H9 (cell line): Measurements from ENCODE around the gene HPGDS. TPM values are rescaled to one million over a fixed set of nuclear protein-coding genes. Genes with fewer than 3 reads are reported as not detected.

Source experiments
- DNase-seq: peaks from one replicate; pipeline ENCODE4 v3.0.0-alpha.2; 2017
- H2AFZ ChIP-seq: one replicate; pipeline ENCODE4 v1.6.1; 2013; ENCODE audit warnings: mild to moderate bottlenecking, low read length, control low read depth, moderate library complexity
- H2AK5ac ChIP-seq: 2 replicates; pipeline ENCODE4 v1.6.1; 2013; ENCODE audit warnings: low read length, control low read depth, mixed read lengths; ENCODE audit not compliant: insufficient read length
- H2BK120ac ChIP-seq: one replicate; pipeline ENCODE4 v1.6.1; 2013; ENCODE audit warnings: low read depth, mild to moderate bottlenecking, low read length, control low read depth, inconsistent platforms; ENCODE audit not compliant: poor library complexity, severe bottlenecking
- H2BK12ac ChIP-seq: 2 replicates; pipeline ENCODE4 v1.6.1; 2013; ENCODE audit warnings: low read length, control low read depth, mixed read lengths, low read depth; ENCODE audit not compliant: insufficient read length
- H2BK15ac ChIP-seq: 2 replicates; pipeline ENCODE4 v1.6.1; 2013; ENCODE audit warnings: low read depth, low read length, control low read depth
- H2BK20ac ChIP-seq: one replicate; pipeline ENCODE4 v1.6.1; 2013; ENCODE audit warnings: low read depth, mild to moderate bottlenecking, low read length, control low read depth, inconsistent platforms; ENCODE audit not compliant: poor library complexity, severe bottlenecking
- H2BK5ac ChIP-seq: 2 replicates; pipeline ENCODE4 v1.6.1; 2013; ENCODE audit warnings: low read length, control low read depth, mixed read lengths; ENCODE audit not compliant: insufficient read length
- H3K14ac ChIP-seq: 2 replicates; pipeline ENCODE4 v1.6.1; 2013; ENCODE audit warnings: low read length, control low read depth; ENCODE audit not compliant: insufficient read depth
- H3K18ac ChIP-seq: 2 replicates; pipeline ENCODE4 v1.6.1; 2013; ENCODE audit warnings: low read depth, mild to moderate bottlenecking, mixed read lengths, low read length, control low read depth; ENCODE audit not compliant: insufficient read length
- H3K23ac ChIP-seq: 2 replicates; pipeline ENCODE4 v1.6.1; 2013; ENCODE audit warnings: low read length, control low read depth, mixed read lengths, low read depth; ENCODE audit not compliant: insufficient read length
- H3K23me2 ChIP-seq: 2 replicates; pipeline ENCODE4 v1.6.1; 2013; ENCODE audit warnings: low read depth, mild to moderate bottlenecking, mixed read lengths, low read length, control low read depth; ENCODE audit not compliant: insufficient read length, poor library complexity, severe bottlenecking
- H3K27ac ChIP-seq: 2 replicates; pipeline ENCODE4 v1.5.1; 2013; ENCODE audit warnings: low read length, control low read depth, mixed read lengths, low read depth; ENCODE audit not compliant: insufficient read length
- H3K27me3 ChIP-seq: 2 replicates; pipeline ENCODE4 v1.6.1; 2013; ENCODE audit warnings: low read length, control low read depth, inconsistent platforms; ENCODE audit not compliant: insufficient read depth
- H3K4ac ChIP-seq: 2 replicates; pipeline ENCODE4 v1.6.1; 2013; ENCODE audit warnings: low read depth, mild to moderate bottlenecking, control low read depth, inconsistent platforms, low read length, moderate library complexity
- H3K4me1 ChIP-seq: 2 replicates; pipeline ENCODE4 v1.6.1; 2013; ENCODE audit warnings: low read length, control low read depth, inconsistent platforms; ENCODE audit not compliant: insufficient read depth
- H3K4me2 ChIP-seq: 2 replicates; pipeline ENCODE4 v1.6.1; 2013; ENCODE audit warnings: low read length, control low read depth, mixed read lengths; ENCODE audit not compliant: insufficient read length, insufficient read depth
- H3K56ac ChIP-seq: 2 replicates; pipeline ENCODE4 v1.6.1; 2013; ENCODE audit warnings: low read depth, mild to moderate bottlenecking, mixed read lengths, low read length, control low read depth; ENCODE audit not compliant: insufficient read length
- H3K79me1 ChIP-seq: 2 replicates; pipeline ENCODE4 v1.6.1; 2013; ENCODE audit warnings: low read depth, mild to moderate bottlenecking, moderate library complexity, low read length, control low read depth, inconsistent platforms; ENCODE audit not compliant: insufficient read depth, poor library complexity, severe bottlenecking
- H3K79me2 ChIP-seq: 2 replicates; pipeline ENCODE4 v1.6.1; 2013; ENCODE audit warnings: low read length, control low read depth, inconsistent platforms; ENCODE audit not compliant: insufficient read depth
- H3K9ac ChIP-seq: 2 replicates; pipeline ENCODE4 v1.6.1; 2013; ENCODE audit warnings: low read length, control low read depth, mixed read lengths; ENCODE audit not compliant: insufficient read length; ENCODE audit errors: extremely low read depth
- H3K9me3 ChIP-seq: one replicate; pipeline ENCODE4 v1.6.1; 2013; ENCODE audit warnings: low read depth, low read length, inconsistent platforms; ENCODE audit not compliant: control insufficient read depth
- H3T11ph ChIP-seq: one replicate; pipeline ENCODE4 v1.6.1; 2013; ENCODE audit warnings: mild to moderate bottlenecking, low read length, control low read depth, inconsistent platforms
- H4K20me1 ChIP-seq: one replicate; pipeline ENCODE4 v1.6.1; 2013; ENCODE audit not compliant: control insufficient read depth, insufficient read length, insufficient read depth
- H4K5ac ChIP-seq: 2 replicates; pipeline ENCODE4 v1.6.1; 2013; ENCODE audit warnings: low read depth, mild to moderate bottlenecking, mixed read lengths, low read length, control low read depth; ENCODE audit not compliant: insufficient read length
- H4K8ac ChIP-seq: replicated peaks from 2 replicates; pipeline ENCODE4 v1.6.1; 2013; ENCODE audit warnings: low read length, control low read depth, mixed read lengths, low read depth; ENCODE audit not compliant: insufficient read length
- H4K91ac ChIP-seq: 2 replicates; pipeline ENCODE4 v1.6.1; 2013; ENCODE audit warnings: low read depth, mild to moderate bottlenecking, moderate library complexity, mixed read lengths, low read length, control low read depth; ENCODE audit not compliant: insufficient read length
- H3K27ac Mint-ChIP-seq, 3 experiments: 2 replicates in 2 of 3; 3 replicates in 1 of 3; pipeline ENCODE4 v1.8.0; 2020 to 2021; ENCODE audit warnings: mixed read lengths in 3 of 3, mild to moderate bottlenecking in 1 of 3, moderate library complexity in 1 of 3
- H3K27me3 Mint-ChIP-seq: 2 replicates; pipeline ENCODE4 v1.8.0; 2021; ENCODE audit warnings: low read depth, mild to moderate bottlenecking, moderate library complexity, mixed read lengths
- H3K36me3 Mint-ChIP-seq, 3 experiments: 2 replicates in 2 of 3; 3 replicates in 1 of 3; pipeline ENCODE4 v1.8.0; 2020 to 2021; ENCODE audit warnings: low read depth in 3 of 3, mixed read lengths in 3 of 3; ENCODE audit not compliant: insufficient read depth in 1 of 3
- H3K4me1 Mint-ChIP-seq, 2 experiments: 2 replicates each; pipeline ENCODE4 v1.8.0; 2020; ENCODE audit warnings: mixed read lengths in 2 of 2
- H3K4me3 Mint-ChIP-seq, 2 experiments: 2 replicates in 1 of 2; 3 replicates in 1 of 2; pipeline ENCODE4 v1.8.0; 2020 to 2021; ENCODE audit warnings: mild to moderate bottlenecking in 2 of 2, mixed read lengths in 2 of 2, moderate library complexity in 1 of 2
- H3K9me3 Mint-ChIP-seq, 2 experiments: 2 replicates in 1 of 2; 3 replicates in 1 of 2; pipeline ENCODE4 v1.8.0; 2020; ENCODE audit warnings: mild to moderate bottlenecking in 2 of 2, mixed read lengths in 2 of 2, moderate library complexity in 1 of 2
- CTCF ChIP-seq: fragments of 200-600 bp; sonication (generic); conservative IDR thresholded peaks from 3 replicates; pipeline ENCODE4 v1.8.0; 2021; ENCODE audit warnings: antibody characterized with exemption, mild to moderate bottlenecking
- WGBS: extraction: QIAGEN DNeasy Blood & Tissue Kit; methylation state at CpG from one replicate; pipeline ENCODE4 v1.1.7; 2013; ENCODE audit warnings: missing lambda C conversion rate, low lambda C conversion rate, mixed read lengths; ENCODE audit not compliant: insufficient read length; ENCODE audit errors: extremely low coverage; 5-methylcytosine and 5-hydroxymethylcytosine counted together
- total RNA-seq: library from RNA; stranded (reverse); gene quantifications from 2 replicates; pipeline ENCODE4 v1.2.1, GENCODE V29; 2021

HPGDS gene
- total RNA-seq, 1 experiment from 2014 or later = not detected

GRCh38 chr4:94351319-94351718 lies 8.7 kb upstream of the HPGDS start:
- no peak for TF ChIP-seq CTCF
- no CpG with 5 or more reads among the region's 1 CpG for WGBS
- no peak for DNase-seq

More at GRCh38 chr4:94351319-94351718, 8.7 kb upstream of the HPGDS start:
- H3K27ac Mint-ChIP-seq = no peak overlapping the region
- H3K9me3 ChIP-seq = no peaks in the 10 kb centered on the region
- H3K23ac ChIP-seq = no peak overlapping the region
- H2BK20ac ChIP-seq = no peak overlapping the region
- H3K79me1 ChIP-seq = no peaks in the 10 kb centered on the region
- no peak overlapping the region for H3K56ac ChIP-seq
- no peak overlapping the region for H3K4me3 Mint-ChIP-seq
- no peaks in the 10 kb centered on the region for H3K79me2 ChIP-seq
- H3T11ph ChIP-seq = no peak overlapping the region
- no peak overlapping the region for H3K14ac ChIP-seq
- H3K4me1 ChIP-seq = no peaks in the 10 kb centered on the region
- H4K8ac ChIP-seq = no peak overlapping the region
- peaks cover 4 to 9% of the 10 kb centered on the region in 2 experiments; a peak in 3 of 4 replicates for H3K4me1 Mint-ChIP-seq
- no peak overlapping the region for H3K9ac ChIP-seq
- H3K4ac ChIP-seq = no peak overlapping the region
- no peak overlapping the region for H2BK5ac ChIP-seq
- H3K23me2 ChIP-seq = no peaks in the 10 kb centered on the region
- no peak overlapping the region for H2AK5ac ChIP-seq
- no peak overlapping the region for H3K4me2 ChIP-seq
- H2BK120ac ChIP-seq = no peak overlapping the region
- no peaks in the 10 kb centered on the region for H4K20me1 ChIP-seq
- no peaks in the 10 kb centered on the region for H3K27me3 Mint-ChIP-seq
- no peaks in the 10 kb centered on the region for H3K27me3 ChIP-seq
- H2BK15ac ChIP-seq = no peak overlapping the region
- no peak overlapping the region for H3K27ac ChIP-seq
- H2BK12ac ChIP-seq = no peak overlapping the region
- no peaks in the 10 kb centered on the region for H3K9me3 Mint-ChIP-seq
- H4K91ac ChIP-seq = no peak overlapping the region
- no peaks in the 10 kb centered on the region; a peak in 1 of 7 replicates for H3K36me3 Mint-ChIP-seq
- H4K5ac ChIP-seq = no peak overlapping the region
- no peak overlapping the region for H2AFZ ChIP-seq
- H3K18ac ChIP-seq = no peak overlapping the region
